ENCODE results near the gene GLDC.
"Not testable (repeated sequence)": the region's sequence is repeated elsewhere in the genome, so short reads cannot be mapped to it uniquely, and the experiment has no call there.

Gene GLDC

DNA sequence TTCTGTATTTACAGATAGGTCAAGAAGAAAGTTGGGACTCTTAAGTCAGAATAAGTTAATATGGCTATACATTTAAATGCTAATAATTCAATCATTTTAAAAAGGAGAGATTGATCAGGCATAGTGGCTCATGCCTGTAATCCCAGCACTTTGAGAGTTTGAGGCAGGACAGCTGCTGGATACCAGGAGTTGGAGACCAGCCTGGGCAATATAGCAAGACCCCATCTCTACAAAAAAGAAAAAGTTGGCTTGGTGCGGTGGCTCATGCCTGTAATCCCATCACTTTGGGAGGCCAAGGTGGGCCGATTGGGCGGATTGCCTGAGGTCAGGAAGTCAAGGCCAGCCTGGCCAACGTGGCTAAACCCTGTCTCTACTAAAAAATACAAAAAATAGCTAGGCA, 15.0 kb upstream of the GLDC start:
- DNase-seq: no peak

- no peak for DNase-seq
Observed at GRCh38 chr9:6658628-6659353, 13.3 kb upstream of the GLDC start.

DNA sequence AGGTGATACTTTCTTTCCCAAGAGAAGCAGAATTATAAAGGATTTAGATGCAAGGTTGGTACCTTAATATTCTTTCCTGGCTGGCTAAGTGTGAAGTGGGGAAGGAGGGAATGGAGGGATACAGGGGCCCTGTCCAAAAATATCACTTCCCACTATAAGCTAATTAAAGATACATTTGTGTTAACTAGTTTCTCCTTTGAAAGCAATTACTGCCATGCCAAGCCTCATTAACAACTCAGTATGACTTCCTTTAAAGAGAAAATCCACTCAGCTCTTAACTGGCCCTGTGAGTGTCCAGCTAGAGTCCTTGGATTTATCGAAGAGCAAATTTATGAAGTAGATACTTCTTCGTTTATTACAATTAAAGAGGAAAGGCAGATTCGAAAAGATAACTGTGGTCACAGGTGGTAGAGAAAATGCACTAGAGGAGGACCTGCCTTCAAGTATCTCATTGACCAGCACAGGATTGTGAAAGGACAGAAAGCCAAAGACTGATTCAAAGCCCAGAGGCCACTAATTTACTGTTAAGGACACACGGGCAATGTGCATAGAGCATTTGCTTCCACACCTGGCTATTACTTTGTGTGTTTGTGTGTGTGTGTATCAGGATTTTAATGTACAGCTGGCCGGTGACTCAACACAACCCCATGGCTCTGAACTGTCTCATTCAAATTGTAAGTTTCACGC, 11.2 kb upstream of the GLDC start:
- no peak for DNase-seq

- no peak for DNase-seq
Observed at GRCh38 chr9:6655036-6655435, 9.5 kb upstream of the GLDC start.

GRCh38 chr9:6646293-6646636, 736 bp upstream of the GLDC start:
- peak; percentile 8 for DNase-seq

DNA sequence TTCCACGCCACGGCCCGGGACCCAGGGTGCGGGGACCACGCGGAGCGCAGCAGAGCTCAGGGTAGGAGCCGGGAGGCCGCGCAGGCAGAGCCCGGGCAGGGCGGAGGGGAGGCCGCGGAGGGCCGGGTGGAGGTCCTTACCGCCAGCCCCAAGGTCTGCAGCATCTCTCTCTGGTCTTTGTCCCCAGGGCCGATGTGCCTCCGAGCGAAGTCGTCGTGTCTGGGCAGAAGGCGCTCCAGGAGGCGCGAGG, 499 bp downstream of the GLDC start:
- not testable (repeated sequence) for DNase-seq

- DNase-seq: no peak
Observed at GRCh38 chr9:6644346-6645104, 1.0 kb downstream of the GLDC start.

GRCh38 chr9:6641961-6642360, 3.6 kb downstream of the GLDC start:
- DNase-seq: no peak

DNA sequence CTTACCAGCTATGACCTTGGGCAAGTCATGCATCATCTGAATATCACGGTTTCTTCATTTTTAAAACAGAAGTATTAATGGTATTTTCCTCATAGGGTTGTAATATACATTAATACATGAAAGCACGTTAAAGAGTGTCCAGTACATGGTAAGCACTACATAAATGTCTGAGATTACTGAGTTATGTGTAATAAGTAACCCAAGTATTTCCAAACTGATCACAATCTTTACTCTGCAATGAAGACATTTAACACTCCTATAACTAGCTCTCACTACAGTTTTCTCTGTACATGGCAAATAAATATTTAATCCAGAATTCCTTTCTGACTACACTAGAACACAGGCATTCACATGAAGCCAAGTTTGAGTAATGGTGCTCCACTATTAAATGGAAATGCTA, 4.0 kb downstream of the GLDC start:
- DNase-seq: no peak

DNA sequence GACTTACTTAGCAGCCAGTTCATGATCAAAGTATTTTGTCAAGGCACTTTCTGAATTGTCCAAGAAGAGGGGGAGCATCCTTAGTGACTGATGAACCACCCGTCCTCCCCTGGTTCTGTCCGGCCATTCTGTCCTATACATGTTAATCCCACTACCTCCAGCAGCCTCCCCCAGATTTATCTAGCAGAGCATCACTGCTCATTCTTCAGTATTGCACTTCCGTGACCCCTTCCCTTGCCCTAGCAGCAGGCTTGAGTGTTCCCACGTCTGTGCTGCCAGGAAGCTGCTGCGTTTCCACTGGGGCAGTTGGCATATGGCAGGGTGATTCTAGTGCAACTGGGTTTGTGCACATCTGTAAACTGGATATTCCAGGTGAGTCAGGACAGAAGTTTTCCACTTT, 4.5 kb downstream of the GLDC start:
- DNase-seq: no peak

DNA sequence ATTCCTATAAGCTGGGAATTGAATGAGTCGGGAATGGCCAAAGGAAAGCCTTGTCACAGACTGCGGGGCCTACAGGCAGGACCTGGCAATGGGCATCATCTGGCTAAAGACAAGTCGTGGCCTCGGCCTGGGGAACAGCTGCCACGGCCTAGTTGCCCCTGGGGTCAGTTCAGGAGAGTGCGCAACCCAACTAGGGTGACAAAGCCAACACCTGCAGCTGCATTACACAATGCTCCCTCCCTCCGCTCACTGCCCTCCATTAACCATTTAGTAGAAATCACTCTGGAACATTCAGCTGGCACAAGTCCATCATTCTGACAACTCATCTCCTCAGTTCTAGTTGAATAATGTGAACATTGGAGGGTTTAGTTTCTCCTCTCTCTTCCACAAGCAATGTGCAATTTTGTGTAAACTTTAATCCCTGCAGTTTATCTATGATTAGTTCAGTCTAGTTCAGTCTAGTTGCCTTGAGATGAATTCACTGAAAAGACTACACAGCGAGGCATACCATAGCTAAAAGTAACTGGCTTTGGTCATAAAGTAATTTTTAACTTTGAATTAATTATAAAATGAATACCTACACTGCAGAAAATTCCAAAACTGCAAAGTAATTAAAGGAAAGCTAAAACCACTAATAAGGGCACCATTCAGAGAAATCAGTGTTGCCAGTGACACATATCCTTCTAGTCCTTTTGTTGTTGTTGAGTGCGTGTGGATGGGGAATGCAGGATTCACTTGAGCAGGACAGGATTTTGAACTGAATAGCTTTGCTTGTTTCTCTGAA, 5.1 kb downstream of the GLDC start:
- DNase-seq: no peak

GRCh38 chr9:6639622-6640021, 5.9 kb downstream of the GLDC start:
- no peak for DNase-seq

- DNase-seq: no peak
Observed at GRCh38 chr9:6634444-6634843, 11.1 kb downstream of the GLDC start.

GRCh38 chr9:6633378-6633777, 12.2 kb downstream of the GLDC start:
- no peak for DNase-seq

- no peak for DNase-seq
Observed at GRCh38 chr9:6632516-6633183, 12.9 kb downstream of the GLDC start.

DNA sequence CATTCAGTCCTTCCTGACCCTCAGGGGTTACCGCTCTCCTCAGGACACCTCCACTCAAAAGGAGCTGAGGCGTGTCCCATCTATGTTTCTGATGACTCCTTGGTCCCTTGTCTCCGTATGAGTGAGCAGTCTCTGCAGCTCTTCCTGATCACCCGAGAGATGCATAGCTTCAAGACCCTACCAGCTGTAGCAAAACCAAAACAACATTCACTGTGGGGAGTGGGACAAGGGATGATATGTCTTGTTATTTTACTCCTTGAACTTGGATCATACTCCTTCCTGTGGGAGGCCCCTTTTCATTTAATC, 14.4 kb downstream of the GLDC start:
- DNase-seq: no peak

- no peak for DNase-seq
Observed at GRCh38 chr9:6630502-6631206, 14.9 kb downstream of the GLDC start.

DNA sequence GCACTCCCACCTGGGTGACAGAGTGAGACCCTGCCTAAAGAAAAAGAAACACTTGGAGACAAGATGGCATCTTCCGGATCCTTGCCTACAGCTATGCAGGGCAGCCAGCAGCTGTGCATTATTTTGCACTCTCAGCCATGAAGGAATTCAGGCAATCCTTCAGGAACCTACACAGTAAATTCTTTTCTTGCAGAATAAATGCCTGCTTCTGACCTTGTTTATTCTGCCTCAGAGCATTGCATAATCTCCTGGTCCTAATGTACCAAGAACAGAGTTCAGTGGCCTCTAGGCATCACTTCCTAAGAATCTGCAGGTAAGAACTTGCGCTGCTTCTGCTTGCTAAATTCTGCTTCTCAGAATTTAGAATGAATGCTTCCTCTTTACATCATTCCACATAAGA, 16.8 kb downstream of the GLDC start:
- DNase-seq: no peak

- no peak for DNase-seq
Observed at GRCh38 chr9:6625363-6625762, 20.2 kb downstream of the GLDC start.

- not testable (repeated sequence) for DNase-seq
Observed at GRCh38 chr9:6622784-6623183, 22.7 kb downstream of the GLDC start.

- no peak for DNase-seq
Observed at GRCh38 chr9:6620796-6621195, 24.7 kb downstream of the GLDC start.

- no peak for DNase-seq
Observed at GRCh38 chr9:6620353-6620752, 25.2 kb downstream of the GLDC start.

- DNase-seq: no peak
Observed at GRCh38 chr9:6619909-6620308, 25.6 kb downstream of the GLDC start.
